Calu3 (cell line): ENCODE data around the gene CD74. TPM values are rescaled to one million over a fixed set of nuclear protein-coding genes. Genes with fewer than 3 reads are reported as not detected.
"Not testable (repeated sequence)": the region's sequence is repeated elsewhere in the genome, so short reads cannot be mapped to it uniquely, and the experiment has no call there.

Experiments
- BruUV-seq: library from RNA; stranded (reverse); fragments of 400-500 nt; replicated peaks from 2 replicates; lab custom pipeline; 2021; lab: Mats Ljungman, UMichigan
- CTCF ChIA-PET: fragments of 300-600 bp; sonication (Branson Sonifier 250); formaldehyde crosslinking; loops from one replicate; lab custom pipeline; 2022; ENCODE audit warnings: antibody characterized with exemption; lab: Charles Lee
- DNase-seq: peaks from one replicate; pipeline ENCODE4 v3.0.0; 2022
- H3K27ac Mint-ChIP-seq: one replicate; pipeline ENCODE4 v1.8.0; 2022; ENCODE audit warnings: mixed read lengths; ENCODE audit not compliant: unreplicated experiment
- H3K27me3 Mint-ChIP-seq: one replicate; pipeline ENCODE4 v1.8.0; 2022; ENCODE audit warnings: mixed read lengths; ENCODE audit not compliant: unreplicated experiment
- H3K36me3 Mint-ChIP-seq: one replicate; pipeline ENCODE4 v1.8.0; 2022; ENCODE audit warnings: mild to moderate bottlenecking, moderate library complexity, mixed read lengths; ENCODE audit not compliant: insufficient read depth, unreplicated experiment
- H3K4me1 Mint-ChIP-seq: one replicate; pipeline ENCODE4 v1.8.0; 2022; ENCODE audit warnings: mild to moderate bottlenecking, low read depth, mixed read lengths; ENCODE audit not compliant: unreplicated experiment
- H3K4me3 Mint-ChIP-seq: one replicate; pipeline ENCODE4 v1.8.0; 2022; ENCODE audit warnings: mild to moderate bottlenecking, low read depth, moderate library complexity, mixed read lengths; ENCODE audit not compliant: unreplicated experiment
- H3K9me3 Mint-ChIP-seq: one replicate; pipeline ENCODE4 v1.8.0; 2022; ENCODE audit warnings: low read depth, mixed read lengths; ENCODE audit not compliant: unreplicated experiment
- CTCF ChIP-seq: fragments of 200-600 bp; IDR thresholded peaks from one replicate; pipeline ENCODE4 v1.8.0; 2022; ENCODE audit warnings: antibody characterized with exemption; ENCODE audit not compliant: unreplicated experiment
- intact Hi-C: fragments of 100-400 bp; cut with micrococcal nuclease; formaldehyde crosslinking; loops from one replicate; pipeline ENCODE4 v1.10.0; 2022; ENCODE audit not compliant: unreplicated experiment
- total RNA-seq: library from RNA; stranded (reverse); gene quantifications from 2 replicates; pipeline ENCODE4 v1.2.3, GENCODE V29; 2022

Gene CD74
- total RNA-seq, 1 experiment from 2014 or later, result 1,091 TPM

- no peak for TF ChIP-seq CTCF
- H3K27me3 Mint-ChIP-seq, result no peaks in the 10 kb centered on the region
- peak overlapping the region; percentile 5 for H3K27ac Mint-ChIP-seq
- H3K36me3 Mint-ChIP-seq, result peaks cover 9% of the 10 kb centered on the region
- no peak overlapping the region for H3K4me3 Mint-ChIP-seq
- H3K4me1 Mint-ChIP-seq, result peaks cover 22% of the 10 kb centered on the region
- CTCF ChIA-PET, result interaction anchor here (1.0 kb wide), 1 partner anchor 12 kb away, joined by 5 read pairs; no protein-coding TSS in a partner anchor
- DNase-seq, result peak; percentile 29
- BruUV-seq, result no TSS peak
- H3K9me3 Mint-ChIP-seq, result no peaks in the 10 kb centered on the region
- intact Hi-C loops, result no loop called here
These were observed 15.6 kb upstream of the CD74 start for GRCh38 chr5:150428106-150428876.

GRCh38 chr5:150426165-150426564, 13.5 kb upstream of the CD74 start:
- DNase-seq, BruUV-seq, H3K36me3 Mint-ChIP-seq, H3K9me3 Mint-ChIP-seq, intact Hi-C loops, H3K27ac Mint-ChIP-seq, H3K27me3 Mint-ChIP-seq, H3K4me3 Mint-ChIP-seq: not testable (repeated sequence)
- CTCF ChIA-PET, result interaction anchor here (0.7 kb wide), 1 partner anchor 34 kb away, joined by 3 read pairs; no protein-coding TSS in a partner anchor
- H3K4me1 Mint-ChIP-seq, result peaks cover 30% of the 10 kb centered on the region

GRCh38 chr5:150422758-150423157, 10.0 kb upstream of the CD74 start:
- CTCF ChIA-PET, result interaction anchor here (1.6 kb wide), 1 partner anchor 14 kb away, joined by 4 read pairs; no protein-coding TSS in a partner anchor
- Mint-ChIP-seq H3K4me1 (peaks cover 12% of the 10 kb centered on the region), H3K27me3 (no peaks in the 10 kb centered on the region), H3K27ac (no peak overlapping the region), H3K9me3 (no peaks in the 10 kb centered on the region), H3K36me3 (peaks cover 3% of the 10 kb centered on the region), H3K4me3 (no peak overlapping the region)
- DNase-seq, result no peak
- intact Hi-C loops, result no loop called here
- no TSS peak for BruUV-seq
- TF ChIP-seq CTCF, result no peak

- Mint-ChIP-seq H3K27me3 (no peaks in the 10 kb centered on the region), H3K9me3 (no peaks in the 10 kb centered on the region), H3K36me3 (no peaks in the 10 kb centered on the region), H3K4me1 (peaks cover 8% of the 10 kb centered on the region), H3K4me3 (no peak overlapping the region), H3K27ac (no peak overlapping the region)
- BruUV-seq, result no TSS peak
- CTCF ChIA-PET, result interaction anchor here (1.6 kb wide), 1 partner anchor 14 kb away, joined by 4 read pairs; no protein-coding TSS in a partner anchor
- intact Hi-C loops, result no loop called here
- TF ChIP-seq CTCF, result no peak
- no peak for DNase-seq
These were observed 9.4 kb upstream of the CD74 start for GRCh38 chr5:150422075-150422474.
